Activated CD4-positive, alpha-beta T cell treated with anti-CD3 and anti-CD28 coated beads, Interleukin-2, amount 10 ng/mL, durations not matched to agents 24 days and 14 days (primary cell): ENCODE results near the gene INSRR. TPM values are rescaled to one million over a fixed set of nuclear protein-coding genes. Genes with fewer than 3 reads are reported as not detected.

Source experiments
- DNase-seq: peaks from one replicate; pipeline ENCODE4 v3.0.0; 2022
- H3K27ac Mint-ChIP-seq: one replicate; pipeline ENCODE4 v1.8.0; 2022; ENCODE audit warnings: mild to moderate bottlenecking, mixed read lengths
- H3K27me3 Mint-ChIP-seq: one replicate; pipeline ENCODE4 v1.8.0; 2022; ENCODE audit warnings: mixed read lengths
- H3K36me3 Mint-ChIP-seq: one replicate; pipeline ENCODE4 v1.8.0; 2022; ENCODE audit warnings: low read depth, mild to moderate bottlenecking, mixed read lengths
- H3K4me1 Mint-ChIP-seq: one replicate; pipeline ENCODE4 v1.8.0; 2021; ENCODE audit warnings: mixed read lengths
- H3K4me3 Mint-ChIP-seq: one replicate; pipeline ENCODE4 v1.8.0; 2022; ENCODE audit warnings: mild to moderate bottlenecking, moderate library complexity, mixed read lengths
- H3K9me3 Mint-ChIP-seq: one replicate; pipeline ENCODE4 v1.8.0; 2021; ENCODE audit warnings: mixed read lengths
- intact Hi-C: fragments of 100-400 bp; cut with micrococcal nuclease; formaldehyde crosslinking; loops from one replicate; pipeline ENCODE4 v1.15.1; 2023
- total RNA-seq: library from RNA; stranded (reverse); gene quantifications from 2 replicates; pipeline ENCODE4 v1.2.3, GENCODE V29; 2022

INSRR gene
- total RNA-seq, 1 donor from 2014 or later = 0.68 TPM

GRCh38 chr1:156859523-156860112 is 701 bp upstream of the INSRR start:
- H3K36me3 Mint-ChIP-seq = peaks cover 11% of the 10 kb centered on the region
- peaks cover 45% of the 10 kb centered on the region for H3K4me1 Mint-ChIP-seq
- H3K27me3 Mint-ChIP-seq = peaks cover 26% of the 10 kb centered on the region
- intact Hi-C loops = loop anchor here (1.0 to 10.0 kb wide), 5 partner anchors 20 to 133 kb away; partner anchors contain the start of genes LRRC71 and PEAR1
- H3K4me3 Mint-ChIP-seq = peak overlapping the region; percentile 80
- no peak overlapping the region for H3K27ac Mint-ChIP-seq
- DNase-seq = peak; percentile 78
- H3K9me3 Mint-ChIP-seq = no peaks in the 10 kb centered on the region

GRCh38 chr1:156858555-156858956 is 361 bp downstream of the INSRR start:
- H3K4me1 Mint-ChIP-seq = peaks cover 36% of the 10 kb centered on the region
- peaks cover 28% of the 10 kb centered on the region for H3K27me3 Mint-ChIP-seq
- H3K27ac Mint-ChIP-seq = no peak overlapping the region
- peak overlapping the region; percentile 54 for H3K4me3 Mint-ChIP-seq
- no peaks in the 10 kb centered on the region for H3K9me3 Mint-ChIP-seq
- intact Hi-C loops = no loop called here
- H3K36me3 Mint-ChIP-seq = peaks cover 4% of the 10 kb centered on the region
- DNase-seq = no peak

- Mint-ChIP-seq H3K4me1 (peaks cover 26% of the 10 kb centered on the region), H3K27me3 (peaks cover 28% of the 10 kb centered on the region), H3K36me3 (no peaks in the 10 kb centered on the region), H3K9me3 (no peaks in the 10 kb centered on the region), H3K4me3 (no peak overlapping the region), H3K27ac (no peak overlapping the region)
- intact Hi-C loops = no loop called here
- DNase-seq = no peak
These were observed 1.4 kb downstream of the INSRR start for GRCh38 chr1:156857532-156857931.

- H3K27ac Mint-ChIP-seq = no peak overlapping the region
- H3K4me3 Mint-ChIP-seq = no peak overlapping the region
- no peak for DNase-seq
- H3K27me3 Mint-ChIP-seq = peaks cover 25% of the 10 kb centered on the region
- H3K36me3 Mint-ChIP-seq = no peaks in the 10 kb centered on the region
- peaks cover 16% of the 10 kb centered on the region for H3K4me1 Mint-ChIP-seq
- no peaks in the 10 kb centered on the region for H3K9me3 Mint-ChIP-seq
- intact Hi-C loops = no loop called here
These were observed 2.6 kb downstream of the INSRR start for GRCh38 chr1:156856282-156856785.

GRCh38 chr1:156854634-156855033 is 4.3 kb downstream of the INSRR start:
- no peaks in the 10 kb centered on the region for H3K36me3 Mint-ChIP-seq
- H3K9me3 Mint-ChIP-seq = no peaks in the 10 kb centered on the region
- no peak overlapping the region for H3K4me3 Mint-ChIP-seq
- intact Hi-C loops = no loop called here
- H3K27ac Mint-ChIP-seq = no peak overlapping the region
- peaks cover 25% of the 10 kb centered on the region for H3K27me3 Mint-ChIP-seq
- H3K4me1 Mint-ChIP-seq = peaks cover 10% of the 10 kb centered on the region
- no peak for DNase-seq

GRCh38 chr1:156853761-156854160 is 5.2 kb downstream of the INSRR start:
- Mint-ChIP-seq H3K4me3 (no peak overlapping the region), H3K4me1 (peaks cover 14% of the 10 kb centered on the region), H3K36me3 (no peaks in the 10 kb centered on the region), H3K27me3 (peaks cover 25% of the 10 kb centered on the region), H3K27ac (no peak overlapping the region), H3K9me3 (no peaks in the 10 kb centered on the region)
- no peak for DNase-seq
- intact Hi-C loops = no loop called here

GRCh38 chr1:156852418-156852874 is 6.5 kb downstream of the INSRR start:
- H3K4me1 Mint-ChIP-seq = peaks cover 17% of the 10 kb centered on the region
- H3K9me3 Mint-ChIP-seq = no peaks in the 10 kb centered on the region
- H3K27me3 Mint-ChIP-seq = peaks cover 19% of the 10 kb centered on the region
- no peaks in the 10 kb centered on the region for H3K36me3 Mint-ChIP-seq
- intact Hi-C loops = no loop called here
- no peak overlapping the region for H3K4me3 Mint-ChIP-seq
- DNase-seq = no peak
- H3K27ac Mint-ChIP-seq = no peak overlapping the region

- Mint-ChIP-seq H3K4me1 (peaks cover 20% of the 10 kb centered on the region), H3K36me3 (no peaks in the 10 kb centered on the region), H3K27ac (no peak overlapping the region), H3K9me3 (no peaks in the 10 kb centered on the region), H3K4me3 (no peak overlapping the region), H3K27me3 (peaks cover 18% of the 10 kb centered on the region)
- no peak for DNase-seq
- intact Hi-C loops = no loop called here
These were observed 7.0 kb downstream of the INSRR start for GRCh38 chr1:156851779-156852417.

- H3K4me1 Mint-ChIP-seq = peaks cover 27% of the 10 kb centered on the region
- intact Hi-C loops = no loop called here
These were observed 9.8 kb downstream of the INSRR start for GRCh38 chr1:156849151-156849496.

GRCh38 chr1:156848461-156849150 is 10.3 kb downstream of the INSRR start:
- Mint-ChIP-seq H3K4me1 (peaks cover 30% of the 10 kb centered on the region), H3K4me3 (peak overlapping the region; percentile 59), H3K27ac (peak overlapping the region; percentile 30), H3K27me3 (peaks cover 35% of the 10 kb centered on the region), H3K36me3 (peaks cover 2% of the 10 kb centered on the region), H3K9me3 (no peaks in the 10 kb centered on the region)
- peak; percentile 91 for DNase-seq
- intact Hi-C loops = loop anchor here (1.0 kb wide), 1 partner anchor 32 kb away; the partner anchor contains the start of gene SH2D2A

More at GRCh38 chr1:156849151-156849496, 9.8 kb downstream of the INSRR start:
- no peak for DNase-seq
- Mint-ChIP-seq H3K36me3 (no peaks in the 10 kb centered on the region), H3K4me3 (peak overlapping the region; percentile 59), H3K27ac (no peak overlapping the region), H3K27me3 (peaks cover 31% of the 10 kb centered on the region), H3K9me3 (no peaks in the 10 kb centered on the region)

GRCh38 chr1:156847591-156848460 is 11.1 kb downstream of the INSRR start:
- Mint-ChIP-seq H3K4me3 (peak overlapping the region; percentile 59), H3K36me3 (peaks cover 2% of the 10 kb centered on the region), H3K27ac (peak overlapping the region; percentile 30), H3K4me1 (peaks cover 30% of the 10 kb centered on the region), H3K27me3 (peaks cover 40% of the 10 kb centered on the region), H3K9me3 (no peaks in the 10 kb centered on the region)
- intact Hi-C loops = loop anchor here (1.0 kb wide), 1 partner anchor 32 kb away; the partner anchor contains the start of gene SH2D2A
- DNase-seq = no peak

GRCh38 chr1:156846643-156847042 is 12.3 kb downstream of the INSRR start:
- Mint-ChIP-seq H3K36me3 (peaks cover 2% of the 10 kb centered on the region), H3K4me3 (no peak overlapping the region), H3K4me1 (peaks cover 30% of the 10 kb centered on the region), H3K27me3 (peaks cover 44% of the 10 kb centered on the region), H3K27ac (no peak overlapping the region), H3K9me3 (no peaks in the 10 kb centered on the region)
- intact Hi-C loops = no loop called here
- DNase-seq = no peak

GRCh38 chr1:156845953-156846545 is 12.9 kb downstream of the INSRR start:
- Mint-ChIP-seq H3K9me3 (no peaks in the 10 kb centered on the region), H3K4me1 (peaks cover 30% of the 10 kb centered on the region), H3K36me3 (peaks cover 2% of the 10 kb centered on the region), H3K4me3 (no peak overlapping the region), H3K27me3 (peaks cover 44% of the 10 kb centered on the region), H3K27ac (no peak overlapping the region)
- intact Hi-C loops = no loop called here
- no peak for DNase-seq
